Measurements from ENCODE around the gene AXL. TPM values are rescaled to one million over a fixed set of nuclear protein-coding genes. Genes with fewer than 3 reads are reported as not detected.

AXL gene
- total RNA-seq, 1 donor = 368 TPM

DNA sequence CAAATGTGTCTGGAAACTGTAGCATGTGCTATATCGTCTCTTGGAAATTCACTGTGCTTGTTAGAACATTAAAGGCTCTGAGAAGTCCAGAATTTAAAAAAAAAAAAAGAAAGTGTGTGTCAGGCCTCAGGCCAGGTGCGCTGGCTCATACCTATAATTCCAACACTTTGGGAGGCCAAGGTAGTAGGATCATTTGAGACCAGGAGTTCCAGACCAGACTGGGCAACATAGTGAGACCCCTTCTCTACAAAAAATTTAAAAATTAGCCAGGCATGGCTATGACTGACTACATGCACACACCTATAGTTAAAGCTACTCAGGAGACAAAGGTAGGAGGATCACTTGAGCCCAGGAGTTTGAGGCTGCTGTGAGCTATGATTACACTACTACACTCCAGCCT, 50.0 kb downstream of the AXL start:
- no peak overlapping the region for H2AFZ ChIP-seq (ENCODE audit: low read length)
- H3K4me1 ChIP-seq (ENCODE audit: insufficient read depth, low read length) = peaks cover 15% of the 10 kb centered on the region
- H3K4me2 ChIP-seq (ENCODE audit: insufficient read depth, low read length) = no peak overlapping the region
- no peaks in the 10 kb centered on the region for H3K9me3 ChIP-seq (ENCODE audit: low read depth, low read length)
- H4K20me1 ChIP-seq (ENCODE audit: insufficient read depth, low read length) = peaks cover 43% of the 10 kb centered on the region
- TF ChIP-seq, protein P1, sequence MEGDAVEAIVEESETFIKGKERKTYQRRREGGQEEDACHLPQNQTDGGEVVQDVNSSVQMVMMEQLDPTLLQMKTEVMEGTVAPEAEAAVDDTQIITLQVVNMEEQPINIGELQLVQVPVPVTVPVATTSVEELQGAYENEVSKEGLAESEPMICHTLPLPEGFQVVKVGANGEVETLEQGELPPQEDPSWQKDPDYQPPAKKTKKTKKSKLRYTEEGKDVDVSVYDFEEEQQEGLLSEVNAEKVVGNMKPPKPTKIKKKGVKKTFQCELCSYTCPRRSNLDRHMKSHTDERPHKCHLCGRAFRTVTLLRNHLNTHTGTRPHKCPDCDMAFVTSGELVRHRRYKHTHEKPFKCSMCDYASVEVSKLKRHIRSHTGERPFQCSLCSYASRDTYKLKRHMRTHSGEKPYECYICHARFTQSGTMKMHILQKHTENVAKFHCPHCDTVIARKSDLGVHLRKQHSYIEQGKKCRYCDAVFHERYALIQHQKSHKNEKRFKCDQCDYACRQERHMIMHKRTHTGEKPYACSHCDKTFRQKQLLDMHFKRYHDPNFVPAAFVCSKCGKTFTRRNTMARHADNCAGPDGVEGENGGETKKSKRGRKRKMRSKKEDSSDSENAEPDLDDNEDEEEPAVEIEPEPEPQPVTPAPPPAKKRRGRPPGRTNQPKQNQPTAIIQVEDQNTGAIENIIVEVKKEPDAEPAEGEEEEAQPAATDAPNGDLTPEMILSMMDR (IDR thresholded peaks at IDR 0.05; ENCODE audit: extremely low read depth, low read depth, low read length) = no peak
- peaks cover 73% of the 10 kb centered on the region for H3K79me2 ChIP-seq (ENCODE audit: insufficient read depth, low read length)
- no peak overlapping the region for H3K4me3 ChIP-seq (ENCODE audit: insufficient read depth, low read length)
- peaks cover 67% of the 10 kb centered on the region for H3K36me3 ChIP-seq (ENCODE audit: insufficient read depth, low read length)
- no peak for DNase-seq (ENCODE audit: insufficient read length, low spot score, missing footprints)
- no peaks in the 10 kb centered on the region for H3K27me3 ChIP-seq (ENCODE audit: insufficient read depth, low read length)
- H3K27ac ChIP-seq (ENCODE audit: low read depth, low read length) = no peak overlapping the region

DNA sequence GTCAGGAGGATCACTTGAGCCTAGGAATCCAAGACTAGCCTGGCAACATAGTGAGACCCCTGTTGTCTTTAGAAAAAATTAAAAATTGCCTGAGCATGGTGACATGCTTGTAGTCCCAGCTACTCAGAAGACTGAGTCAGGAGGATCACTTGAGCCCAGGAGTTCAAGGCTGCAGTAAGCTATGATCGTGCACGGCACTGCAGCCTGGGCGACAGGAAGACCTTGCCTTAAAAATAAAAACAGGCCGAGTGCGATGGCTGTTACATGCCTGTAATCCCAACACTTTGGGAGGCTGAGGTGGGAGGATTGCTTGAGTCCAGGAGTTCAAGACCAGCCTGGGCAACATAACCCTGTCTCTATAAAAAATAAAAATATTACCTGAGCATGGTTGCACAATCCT, 50.5 kb downstream of the AXL start:
- Histone ChIP-seq H3K4me2 (ENCODE audit: insufficient read depth, low read length) (no peak overlapping the region), H4K20me1 (ENCODE audit: insufficient read depth, low read length) (peaks cover 43% of the 10 kb centered on the region), H3K79me2 (ENCODE audit: insufficient read depth, low read length) (peaks cover 72% of the 10 kb centered on the region), H3K4me1 (ENCODE audit: insufficient read depth, low read length) (peaks cover 15% of the 10 kb centered on the region), H3K36me3 (ENCODE audit: insufficient read depth, low read length) (peaks cover 72% of the 10 kb centered on the region), H3K27me3 (ENCODE audit: insufficient read depth, low read length) (no peaks in the 10 kb centered on the region), H3K9me3 (ENCODE audit: low read depth, low read length) (no peaks in the 10 kb centered on the region), H3K27ac (ENCODE audit: low read depth, low read length) (no peak overlapping the region), H2AFZ (ENCODE audit: low read length) (no peak overlapping the region), H3K4me3 (ENCODE audit: insufficient read depth, low read length) (no peak overlapping the region)
- DNase-seq (ENCODE audit: insufficient read length, low spot score, missing footprints) = no peak
- TF ChIP-seq, protein P1 (IDR thresholded peaks at IDR 0.05; ENCODE audit: extremely low read depth, low read depth, low read length) = no peak

- Histone ChIP-seq H3K27ac (ENCODE audit: low read depth, low read length) (no peak overlapping the region), H3K4me1 (ENCODE audit: insufficient read depth, low read length) (no peaks in the 10 kb centered on the region), H3K9me3 (ENCODE audit: low read depth, low read length) (no peaks in the 10 kb centered on the region), H3K36me3 (ENCODE audit: insufficient read depth, low read length) (peaks cover 96% of the 10 kb centered on the region), H4K20me1 (ENCODE audit: insufficient read depth, low read length) (peaks cover 29% of the 10 kb centered on the region), H3K4me2 (ENCODE audit: insufficient read depth, low read length) (no peak overlapping the region), H2AFZ (ENCODE audit: low read length) (no peak overlapping the region), H3K4me3 (ENCODE audit: insufficient read depth, low read length) (no peak overlapping the region), H3K79me2 (ENCODE audit: insufficient read depth, low read length) (peaks cover 40% of the 10 kb centered on the region), H3K27me3 (ENCODE audit: insufficient read depth, low read length) (no peaks in the 10 kb centered on the region)
- DNase-seq (ENCODE audit: insufficient read length, low spot score, missing footprints) = no peak
- TF ChIP-seq, protein P1 (IDR thresholded peaks at IDR 0.05; ENCODE audit: extremely low read depth, low read depth, low read length) = no peak
Measured at GRCh38 chr19:41273076-41273475, 54.1 kb downstream of the AXL start.

GRCh38 chr19:41274802-41275201, 55.8 kb downstream of the AXL start:
- H3K4me2 ChIP-seq (ENCODE audit: insufficient read depth, low read length) = no peak overlapping the region
- H3K27me3 ChIP-seq (ENCODE audit: insufficient read depth, low read length) = no peaks in the 10 kb centered on the region
- H4K20me1 ChIP-seq (ENCODE audit: insufficient read depth, low read length) = peaks cover 25% of the 10 kb centered on the region
- no peaks in the 10 kb centered on the region for H3K9me3 ChIP-seq (ENCODE audit: low read depth, low read length)
- H3K4me1 ChIP-seq (ENCODE audit: insufficient read depth, low read length) = no peaks in the 10 kb centered on the region
- no peak overlapping the region for H2AFZ ChIP-seq (ENCODE audit: low read length)
- DNase-seq (ENCODE audit: insufficient read length, low spot score, missing footprints) = no peak
- H3K36me3 ChIP-seq (ENCODE audit: insufficient read depth, low read length) = peaks cover 96% of the 10 kb centered on the region
- TF ChIP-seq, protein P1 (IDR thresholded peaks at IDR 0.05; ENCODE audit: extremely low read depth, low read depth, low read length) = no peak
- H3K79me2 ChIP-seq (ENCODE audit: insufficient read depth, low read length) = peaks cover 28% of the 10 kb centered on the region
- H3K4me3 ChIP-seq (ENCODE audit: insufficient read depth, low read length) = no peak overlapping the region
- no peak overlapping the region for H3K27ac ChIP-seq (ENCODE audit: low read depth, low read length)
